Fibroblast of upper back skin (primary cell): ENCODE data around the gene C12orf56.
"Not testable (repeated sequence)": the region's sequence is repeated elsewhere in the genome, so short reads cannot be mapped to it uniquely, and the experiment has no call there.

Experiments
- DNase-seq: peaks from one replicate; pipeline ENCODE4 v3.0.0-alpha.2; 2013

Gene C12orf56

DNA sequence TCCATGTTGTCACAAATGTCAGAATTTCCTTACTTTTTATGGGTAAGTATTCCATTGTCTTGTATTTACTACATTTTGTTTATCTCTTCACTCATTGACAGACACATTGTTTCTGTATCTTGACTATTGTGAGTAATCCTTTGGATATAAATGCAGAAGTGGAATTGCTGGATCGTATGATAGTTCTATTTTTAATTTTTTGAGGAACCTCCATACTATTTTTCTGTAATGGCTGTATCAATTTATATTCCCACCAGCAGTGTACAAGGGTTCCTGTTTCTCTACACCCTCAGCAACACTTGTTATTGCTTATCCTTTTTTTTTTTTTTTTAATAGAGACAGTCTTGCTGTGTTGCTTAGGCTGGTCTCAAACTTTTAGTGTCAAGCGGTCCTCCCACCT lies 164.9 kb downstream of the C12orf56 start:
- no peak for DNase-seq

DNA sequence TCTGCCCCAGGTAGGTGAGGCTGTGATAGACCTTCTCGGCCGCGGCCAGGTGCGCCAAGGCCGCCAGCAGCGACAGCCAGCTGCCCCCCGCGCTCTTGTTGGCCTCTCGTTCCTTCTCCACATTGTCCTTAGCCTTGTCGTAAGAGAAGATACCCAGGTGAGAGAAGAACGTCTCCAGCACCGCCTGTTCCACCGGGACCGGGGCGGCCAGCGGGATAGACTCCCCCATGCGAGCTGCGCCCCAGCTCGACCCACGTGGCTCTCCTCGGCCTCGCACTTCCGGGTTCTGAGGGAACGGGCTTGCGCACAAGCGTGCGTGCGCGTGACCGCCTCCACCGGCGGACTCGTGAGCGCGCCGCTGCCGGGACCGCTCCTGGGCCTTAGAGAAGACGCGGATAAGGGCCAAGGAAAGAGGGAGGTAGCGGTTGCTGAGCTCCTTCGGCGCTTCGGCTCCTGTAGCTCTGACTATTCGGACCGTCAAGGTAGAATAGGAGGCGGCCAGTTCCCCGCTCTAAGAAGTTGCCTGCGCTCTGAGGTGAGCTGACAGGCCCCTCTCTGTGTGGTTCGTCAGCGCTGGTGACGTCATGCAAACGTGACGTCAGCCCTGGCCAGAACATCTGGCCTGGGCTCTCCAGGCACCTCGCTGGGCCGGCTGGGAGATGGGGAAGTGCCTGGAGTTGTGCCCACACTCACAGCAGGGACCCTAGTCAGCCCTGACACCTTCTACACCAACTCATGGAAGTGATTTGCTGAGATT lies 168.4 kb downstream of the C12orf56 start, which contains the start of gene KICS2:
KICS2 (minus strand) TSS at position 288 of the 757 bp plus-strand sequence; CDS start at position 229, 59 bp downstream.
- peak; percentile 91 for DNase-seq

DNA sequence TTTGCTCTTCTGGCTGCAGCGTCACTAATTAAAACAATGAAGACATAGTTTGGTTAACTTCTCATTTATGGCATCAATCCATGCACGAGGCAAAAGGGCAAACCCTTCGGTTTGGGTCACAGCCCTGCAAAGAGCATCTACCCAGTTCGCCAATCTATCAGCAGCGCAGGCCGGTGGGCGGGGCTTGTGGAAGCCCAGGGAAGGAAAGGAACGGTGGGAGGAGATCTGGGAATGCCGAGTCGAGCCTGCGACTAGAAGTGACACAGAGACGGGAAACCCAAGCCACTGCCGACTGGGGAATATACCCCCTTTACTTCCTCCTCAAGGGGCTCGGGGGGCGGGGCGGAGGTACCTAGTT lies 168.9 kb downstream of the C12orf56 start:
- peak; percentile 79 for DNase-seq

DNA sequence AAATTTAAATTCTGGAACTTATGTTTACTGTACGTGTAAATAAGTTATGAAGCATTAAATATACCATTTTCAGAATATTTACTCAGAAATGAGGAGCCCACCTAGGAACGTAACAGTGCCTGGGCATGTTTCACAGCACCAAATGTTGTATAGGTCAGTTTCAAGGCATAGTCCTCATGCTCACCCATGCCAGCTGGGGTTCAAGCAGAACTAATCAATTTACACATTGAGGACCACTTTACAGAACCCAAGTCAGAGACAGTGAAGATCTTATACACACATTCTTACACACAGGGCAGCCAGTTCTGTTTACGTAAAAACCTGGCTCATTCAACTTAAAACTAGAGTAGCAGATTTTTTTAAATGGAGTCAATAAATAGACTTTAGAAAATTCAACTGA lies 170.5 kb downstream of the C12orf56 start:
- no peak for DNase-seq

DNA sequence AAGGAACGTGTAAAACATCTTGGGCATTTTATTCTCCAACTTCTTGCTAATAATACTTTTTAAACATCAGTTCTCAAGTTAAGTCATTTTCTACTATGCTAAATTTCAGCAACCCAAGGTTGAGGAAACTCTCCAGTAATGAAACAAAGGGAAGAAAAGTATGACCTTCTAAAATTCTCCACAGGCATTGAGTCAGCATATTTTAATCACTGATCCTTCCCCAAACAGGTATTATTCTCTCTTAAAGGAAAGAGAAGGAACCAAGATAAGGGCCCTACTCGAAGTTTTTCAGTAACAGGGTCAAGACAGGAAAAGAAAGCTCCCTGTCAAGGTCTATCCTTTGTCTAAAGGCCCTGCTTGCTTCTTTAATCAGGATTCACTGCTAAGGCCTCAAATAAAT lies 171.4 kb downstream of the C12orf56 start:
- no peak for DNase-seq

DNA sequence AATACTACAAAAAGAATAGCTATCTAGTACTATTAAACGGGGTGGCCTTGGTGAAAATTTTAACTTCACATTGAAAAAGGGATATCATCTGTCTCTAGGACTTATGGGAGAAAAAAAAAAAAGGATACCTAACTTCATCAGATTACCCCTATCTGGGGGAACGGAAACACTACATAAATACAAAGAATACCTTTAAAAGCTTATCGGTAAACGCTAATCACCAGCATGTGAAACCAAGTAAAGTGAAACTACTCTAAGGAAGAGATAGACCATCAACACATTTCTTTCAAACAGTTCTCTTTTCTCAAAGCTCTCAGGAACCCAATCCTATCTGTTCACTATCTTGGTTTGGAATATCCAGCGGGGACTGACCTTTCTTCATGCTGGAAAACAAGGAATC lies 172.0 kb downstream of the C12orf56 start:
- DNase-seq = no peak

DNA sequence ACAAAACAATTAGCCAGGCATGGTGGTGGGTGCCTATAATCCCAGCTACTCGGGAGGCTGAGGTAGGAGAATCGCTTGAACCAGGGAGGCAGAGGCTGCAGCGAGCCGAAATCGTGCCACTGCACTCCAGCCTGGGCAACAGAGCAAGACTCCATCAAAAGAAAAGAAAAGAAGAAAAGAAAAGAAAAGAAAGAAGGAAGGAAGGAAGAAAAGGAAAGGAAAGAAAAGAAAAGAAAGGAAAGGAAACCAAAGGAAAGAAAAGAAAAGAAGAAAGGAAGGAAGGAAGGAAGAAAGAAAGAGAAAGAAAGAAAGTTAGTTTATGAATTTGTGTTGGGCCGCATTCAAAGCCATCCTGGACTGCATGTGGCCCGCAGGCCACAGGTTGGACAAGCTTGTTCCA lies 172.9 kb downstream of the C12orf56 start:
- not testable (repeated sequence) for DNase-seq

DNA sequence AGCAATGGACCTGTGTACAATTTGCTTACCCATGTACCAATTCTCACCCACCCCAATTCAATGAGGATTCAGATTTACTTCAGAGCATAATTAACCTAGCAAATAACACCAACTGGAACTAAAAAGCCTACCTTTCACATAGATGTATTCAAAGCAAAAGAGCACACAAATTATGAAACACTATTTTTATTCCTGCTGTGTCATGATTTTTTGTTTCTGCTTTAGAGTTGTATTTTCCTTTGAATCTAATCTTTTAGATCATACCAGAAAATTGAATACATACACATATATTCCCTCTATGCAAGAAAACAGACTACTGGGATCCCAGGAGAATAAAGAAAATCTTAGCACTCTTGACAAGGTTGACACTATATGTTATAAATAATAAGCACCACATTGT lies 174.3 kb downstream of the C12orf56 start:
- DNase-seq = no peak
